Raji (cell line): ENCODE results near the gene KCNH6.

ENCODE experiments used
- POLR2A ChIP-seq: IDR thresholded peaks from 2 replicates; pipeline ENCODE4 v1.6.1; 2011; ENCODE audit warnings: low read depth, low read length, control low read depth; ENCODE audit not compliant: insufficient read depth

The KCNH6 gene

DNA sequence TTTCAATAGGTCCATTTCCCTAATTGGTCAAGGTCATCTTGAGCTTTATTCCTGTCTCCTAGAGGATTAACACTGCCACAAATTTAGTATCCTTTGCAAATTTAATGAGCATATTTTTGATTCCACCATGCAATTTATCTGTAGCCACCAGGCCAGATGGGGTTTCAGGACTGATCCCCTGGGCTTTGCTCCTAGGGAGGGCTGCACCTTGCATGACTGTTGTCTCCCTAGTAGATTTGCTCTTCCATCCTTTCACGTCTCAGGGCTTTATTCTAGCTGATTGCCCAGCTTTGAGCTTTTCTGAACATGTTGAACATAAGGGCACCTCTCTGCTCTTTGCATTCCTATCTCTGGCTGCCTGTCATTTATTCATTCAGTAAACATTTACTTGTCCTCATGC, 7.7 kb upstream of the KCNH6 start:
- no peak for TF ChIP-seq POLR2A

DNA sequence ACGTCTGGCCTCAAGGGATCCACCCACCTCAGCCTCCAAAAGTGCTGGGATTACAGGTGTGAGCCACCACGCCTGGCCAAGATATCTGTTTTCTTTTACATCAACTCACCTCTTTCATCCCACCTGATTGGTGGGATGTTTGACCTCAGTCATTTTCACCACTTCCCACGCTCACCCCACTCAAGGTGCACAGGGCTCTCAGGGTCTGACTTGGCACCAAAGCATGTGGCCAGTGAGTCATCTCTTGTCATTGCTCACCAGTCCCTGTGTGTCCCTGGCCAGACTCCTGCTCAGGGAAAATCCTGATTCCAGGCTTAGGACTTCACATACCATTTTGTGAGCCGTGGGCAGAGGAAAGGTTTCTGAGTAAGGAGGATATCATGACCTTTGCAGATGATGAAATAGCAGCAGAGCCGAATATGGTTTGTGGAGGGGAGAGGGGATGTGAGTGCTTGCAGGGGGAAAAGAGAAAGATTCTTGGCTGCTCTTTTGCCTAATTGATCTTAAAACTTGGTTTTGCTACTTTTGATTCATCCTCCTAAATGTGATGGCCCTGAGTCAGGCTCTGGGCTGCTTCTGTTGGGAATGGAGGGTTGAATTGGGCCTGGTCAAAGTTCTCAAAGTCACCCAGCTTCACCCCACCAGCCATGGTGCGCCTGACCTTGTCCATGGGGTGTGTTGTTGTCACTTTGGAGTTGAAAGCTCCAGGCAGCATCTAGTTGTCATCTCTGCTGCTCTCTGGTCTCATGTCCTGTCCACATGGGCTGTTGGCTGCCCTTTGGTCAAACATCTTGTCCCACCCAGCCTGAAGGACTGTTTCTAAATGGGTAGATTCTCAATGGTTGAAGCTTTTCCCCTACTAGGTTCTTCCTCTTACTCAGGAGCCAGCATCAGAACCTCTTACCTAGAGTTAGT, 6.0 kb upstream of the KCNH6 start:
- no peak for TF ChIP-seq POLR2A

DNA sequence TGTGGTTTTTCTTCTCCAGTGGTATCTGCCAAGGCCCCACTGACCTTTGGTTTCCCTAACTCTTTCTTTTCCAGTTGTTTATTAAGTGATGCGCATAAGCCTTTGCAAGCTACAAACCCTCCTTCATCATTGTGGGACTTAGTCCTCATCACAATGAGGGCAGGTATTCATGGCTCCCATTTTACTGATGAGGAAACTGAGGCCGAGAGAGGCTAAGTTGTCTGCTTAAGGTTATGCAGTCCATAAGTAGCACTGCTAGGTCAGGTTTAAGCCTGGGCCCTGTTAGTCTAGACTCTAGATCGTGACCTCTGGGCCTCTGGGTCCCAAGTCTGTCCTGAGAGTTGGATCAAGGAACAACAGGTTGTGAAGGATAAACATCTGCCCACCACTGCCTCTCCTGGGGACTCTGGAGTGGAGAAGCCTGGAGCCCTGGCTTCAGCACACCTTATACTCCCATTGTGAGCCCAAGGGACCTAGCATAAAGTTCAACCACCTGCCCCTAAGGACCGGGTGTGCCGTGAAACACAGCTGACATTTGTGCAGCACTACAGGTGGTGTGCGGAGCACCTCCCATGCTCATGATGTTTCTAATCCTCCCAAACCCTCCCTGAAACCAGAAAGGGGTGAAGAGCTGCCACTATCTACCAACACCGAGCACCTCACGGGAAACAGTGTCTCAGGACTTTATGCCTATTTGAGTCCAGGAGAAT, 5.2 kb upstream of the KCNH6 start:
- TF ChIP-seq POLR2A: no peak

DNA sequence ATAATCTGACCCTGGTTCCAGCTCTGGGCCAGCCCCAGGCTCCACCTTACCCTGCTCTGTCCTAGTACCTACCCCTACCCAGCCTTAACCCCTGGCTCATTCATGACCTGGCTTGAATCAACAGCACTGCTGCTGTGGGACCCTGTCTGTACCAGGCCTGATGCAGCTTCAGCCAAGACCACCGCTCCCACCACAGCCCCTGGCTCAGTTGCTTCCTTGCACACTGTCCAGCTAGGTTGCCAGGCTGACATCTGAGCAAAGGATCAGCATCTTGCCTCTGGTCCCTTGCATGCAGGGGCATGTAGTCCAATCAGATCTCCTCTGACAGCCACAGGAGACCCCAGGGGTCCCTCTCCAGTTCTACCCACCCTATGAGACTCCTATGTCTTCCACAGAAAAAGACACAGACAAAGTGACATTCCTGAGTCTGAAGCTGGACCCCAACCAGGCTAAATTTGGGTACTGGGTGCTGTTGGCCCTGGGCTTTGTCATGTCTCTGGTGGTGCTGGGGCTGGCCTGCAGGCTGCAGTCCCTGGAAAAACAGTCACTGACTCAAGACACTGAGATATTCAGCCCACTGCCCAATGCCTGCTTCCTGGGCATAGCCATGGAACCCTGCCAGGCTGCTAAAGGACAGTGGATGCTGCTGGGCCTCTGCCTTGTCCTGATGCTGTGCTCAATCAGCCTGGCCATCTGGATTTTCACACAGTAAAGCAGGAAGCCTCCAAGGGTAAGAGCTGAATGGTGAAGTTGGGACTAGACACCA, 3.9 kb upstream of the KCNH6 start:
- TF ChIP-seq POLR2A: no peak

DNA sequence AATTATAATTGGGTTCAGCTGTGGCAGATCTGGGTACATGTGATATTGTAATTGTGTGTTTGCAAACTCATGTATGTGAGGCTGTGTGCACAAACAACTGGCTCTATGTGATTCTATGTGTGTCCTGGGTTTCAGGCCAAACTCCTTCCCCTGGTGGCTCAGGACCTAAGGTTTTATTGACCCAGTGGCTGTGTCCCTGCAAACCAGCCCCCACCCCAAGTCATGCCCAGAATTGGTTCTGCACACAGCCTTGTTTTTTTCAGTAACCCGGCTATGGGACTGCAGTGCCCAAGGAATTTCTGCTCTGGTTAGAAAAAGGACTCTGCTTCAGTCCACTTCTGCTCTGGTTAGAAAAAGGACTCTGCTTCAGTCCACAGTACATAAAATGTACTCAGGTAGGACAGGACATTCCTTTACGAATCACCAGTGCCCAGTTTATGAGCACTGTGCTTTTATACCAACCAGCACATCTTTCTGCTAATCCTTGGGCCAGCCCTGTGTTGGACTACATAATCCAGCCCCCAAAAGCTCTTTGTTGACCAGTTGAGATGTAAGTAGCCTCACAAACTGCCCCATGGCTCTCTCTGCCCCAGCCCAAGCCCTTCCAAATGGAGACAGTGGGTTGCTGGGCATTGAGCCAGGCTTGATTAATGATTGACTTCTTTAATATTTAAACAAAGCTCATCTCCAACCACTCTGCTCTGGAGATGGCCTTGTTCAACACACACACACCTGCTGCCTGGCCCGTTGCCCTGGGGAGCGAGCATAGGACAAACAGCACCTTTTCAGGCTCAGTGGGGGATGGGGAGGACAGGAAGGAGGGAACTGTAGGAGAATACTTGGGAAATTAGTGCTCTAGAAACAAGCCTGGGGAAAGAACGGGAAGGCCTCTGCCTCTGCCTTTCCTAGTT, 2.9 kb upstream of the KCNH6 start:
- no peak for TF ChIP-seq POLR2A

DNA sequence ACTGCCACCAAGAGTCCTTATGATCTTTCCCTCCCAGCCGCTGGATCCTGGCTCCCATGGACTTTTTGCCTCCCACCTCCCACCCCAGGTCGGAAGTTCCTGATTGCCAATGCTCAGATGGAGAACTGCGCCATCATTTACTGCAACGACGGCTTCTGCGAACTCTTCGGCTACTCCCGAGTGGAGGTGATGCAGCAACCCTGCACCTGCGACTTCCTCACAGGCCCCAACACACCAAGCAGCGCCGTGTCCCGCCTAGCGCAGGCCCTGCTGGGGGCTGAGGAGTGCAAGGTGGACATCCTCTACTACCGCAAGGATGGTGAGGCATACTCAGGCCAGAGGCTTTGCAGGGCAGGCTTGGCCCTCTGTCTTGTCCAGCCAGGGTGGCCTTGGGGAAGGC, 893 bp downstream of the KCNH6 start:
- no peak for TF ChIP-seq POLR2A

DNA sequence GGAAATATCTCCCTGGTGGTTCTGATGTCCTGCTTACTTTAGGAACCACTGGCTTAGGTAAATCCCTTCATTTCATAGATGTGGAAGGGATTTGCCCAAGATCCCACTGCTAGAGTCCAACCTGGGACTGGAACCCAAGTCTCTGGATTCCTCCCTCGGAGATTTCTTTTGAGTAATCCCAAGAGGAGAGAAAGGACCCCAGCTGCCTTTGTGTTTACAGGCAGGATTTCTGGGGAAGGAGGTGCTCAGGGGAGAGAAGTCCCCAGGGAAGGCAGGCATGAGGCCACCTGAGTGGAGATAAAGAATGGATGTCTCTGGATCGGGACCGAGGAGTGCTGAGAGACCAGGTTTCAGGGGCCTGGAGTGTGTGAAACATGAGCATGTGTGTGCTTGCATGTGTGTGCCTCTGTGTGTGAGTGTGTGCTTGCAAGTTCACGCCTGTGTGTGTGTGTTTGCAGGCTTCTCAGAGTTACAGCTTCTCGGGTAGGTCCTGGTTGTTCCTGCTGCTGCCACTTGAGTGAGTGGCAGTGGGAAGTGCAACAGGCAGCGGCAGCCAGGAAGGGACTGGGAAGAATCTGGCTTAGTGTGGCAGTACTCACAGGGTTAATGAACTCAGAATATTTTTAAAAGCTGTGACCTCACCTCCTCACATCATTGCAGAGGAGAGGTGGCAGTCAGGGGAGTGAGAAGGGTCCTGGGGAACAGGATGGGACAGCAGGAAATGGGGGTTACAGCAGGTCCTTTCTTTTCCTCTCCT, 2.2 kb downstream of the KCNH6 start:
- TF ChIP-seq POLR2A: no peak

DNA sequence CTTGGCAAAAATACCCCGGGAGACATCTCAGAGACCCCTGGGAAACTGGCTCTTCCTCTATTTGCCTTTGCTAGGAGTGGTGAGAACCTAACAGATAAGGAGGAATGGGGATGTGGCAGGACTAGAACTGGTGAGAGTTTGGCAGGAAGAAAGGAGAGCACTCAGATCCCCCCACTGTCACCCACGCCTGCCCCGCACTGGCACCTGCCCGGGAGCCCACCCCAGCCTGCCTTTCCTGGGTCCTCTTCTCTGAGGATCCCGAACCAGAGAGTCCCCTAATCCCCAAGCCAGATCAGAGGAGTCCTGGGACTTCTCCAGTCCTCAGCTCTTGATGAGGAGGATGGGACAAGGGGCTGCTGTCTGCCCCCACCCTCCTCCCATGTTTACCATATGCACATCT, 3.7 kb downstream of the KCNH6 start:
- TF ChIP-seq POLR2A: no peak

DNA sequence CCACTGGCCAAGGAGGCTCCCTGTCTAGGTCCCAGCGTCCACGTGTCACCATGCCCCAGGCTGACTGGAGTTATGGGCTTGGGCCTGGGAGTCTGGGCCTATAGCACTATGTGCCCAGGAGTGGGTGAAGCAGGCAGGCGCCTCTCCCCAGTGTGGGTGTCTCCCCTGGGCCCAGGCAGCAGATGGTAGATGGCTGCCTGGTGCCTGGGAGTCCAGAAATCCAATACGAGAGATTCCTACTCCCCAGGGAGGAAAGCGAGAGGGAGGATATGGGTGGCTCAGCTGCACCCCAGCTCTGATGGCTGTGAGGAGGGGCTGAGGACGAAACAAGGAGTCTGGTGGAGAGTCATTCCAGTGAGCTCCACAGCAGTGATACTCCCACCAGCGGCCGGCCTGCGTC, 5.0 kb downstream of the KCNH6 start:
- TF ChIP-seq POLR2A: no peak

DNA sequence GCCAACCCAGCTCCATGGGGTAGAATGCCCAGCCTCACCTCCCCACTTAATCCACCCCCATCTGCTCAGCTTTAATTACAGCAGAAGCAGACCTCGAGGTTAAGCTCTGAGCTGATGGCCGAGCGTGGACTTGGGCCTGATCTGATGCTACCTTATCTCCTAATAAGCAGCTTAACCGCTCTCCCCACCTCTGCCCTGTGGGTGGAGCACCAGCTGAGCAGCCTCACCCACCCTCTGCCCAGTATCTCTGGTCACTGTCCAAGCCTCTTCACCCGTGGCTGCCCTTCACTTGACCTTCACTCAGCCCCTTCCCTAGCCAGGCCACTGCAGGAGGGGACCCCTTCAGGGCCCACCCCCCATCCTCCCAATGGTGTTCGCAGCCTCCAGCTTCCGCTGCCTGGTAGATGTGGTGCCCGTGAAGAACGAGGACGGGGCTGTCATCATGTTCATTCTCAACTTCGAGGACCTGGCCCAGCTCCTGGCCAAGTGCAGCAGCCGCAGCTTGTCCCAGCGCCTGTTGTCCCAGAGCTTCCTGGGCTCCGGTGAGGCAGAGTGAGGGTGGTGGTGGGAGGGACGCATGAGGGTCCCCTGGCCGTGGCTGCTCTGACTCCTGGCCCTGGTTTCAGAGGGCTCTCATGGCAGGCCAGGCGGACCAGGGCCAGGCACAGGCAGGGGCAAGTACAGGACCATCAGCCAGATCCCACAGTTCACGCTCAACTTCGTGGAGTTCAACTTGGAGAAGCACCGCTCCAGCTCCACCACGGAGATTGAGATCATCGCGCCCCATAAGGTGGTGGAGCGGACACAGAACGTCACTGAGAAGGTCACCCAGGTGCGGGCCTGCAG, 6.8 kb downstream of the KCNH6 start:
- no peak for TF ChIP-seq POLR2A

DNA sequence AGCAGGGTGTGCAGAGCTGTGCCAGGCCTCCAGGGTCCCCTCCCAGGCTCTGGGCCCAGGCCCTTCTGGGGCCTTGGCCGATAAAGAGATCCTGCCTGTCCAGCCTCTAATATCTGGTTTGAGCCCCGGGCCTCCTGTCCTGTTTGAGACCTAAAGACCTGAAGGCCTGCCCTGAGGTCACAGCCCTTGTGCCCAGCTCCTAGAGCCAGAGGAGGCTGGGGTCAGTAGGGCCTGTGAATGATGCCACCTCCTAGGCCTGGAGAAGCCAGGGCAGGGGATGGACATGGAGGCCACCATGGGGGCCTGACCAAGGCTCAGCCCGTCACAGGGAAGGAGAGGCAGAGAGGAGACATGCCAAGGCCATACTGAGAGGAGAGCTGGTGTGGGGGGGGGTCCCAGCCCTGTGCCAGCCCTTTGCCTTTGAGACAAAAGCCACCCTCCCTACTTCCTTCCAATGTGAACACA, 7.4 kb downstream of the KCNH6 start:
- TF ChIP-seq POLR2A: no peak

DNA sequence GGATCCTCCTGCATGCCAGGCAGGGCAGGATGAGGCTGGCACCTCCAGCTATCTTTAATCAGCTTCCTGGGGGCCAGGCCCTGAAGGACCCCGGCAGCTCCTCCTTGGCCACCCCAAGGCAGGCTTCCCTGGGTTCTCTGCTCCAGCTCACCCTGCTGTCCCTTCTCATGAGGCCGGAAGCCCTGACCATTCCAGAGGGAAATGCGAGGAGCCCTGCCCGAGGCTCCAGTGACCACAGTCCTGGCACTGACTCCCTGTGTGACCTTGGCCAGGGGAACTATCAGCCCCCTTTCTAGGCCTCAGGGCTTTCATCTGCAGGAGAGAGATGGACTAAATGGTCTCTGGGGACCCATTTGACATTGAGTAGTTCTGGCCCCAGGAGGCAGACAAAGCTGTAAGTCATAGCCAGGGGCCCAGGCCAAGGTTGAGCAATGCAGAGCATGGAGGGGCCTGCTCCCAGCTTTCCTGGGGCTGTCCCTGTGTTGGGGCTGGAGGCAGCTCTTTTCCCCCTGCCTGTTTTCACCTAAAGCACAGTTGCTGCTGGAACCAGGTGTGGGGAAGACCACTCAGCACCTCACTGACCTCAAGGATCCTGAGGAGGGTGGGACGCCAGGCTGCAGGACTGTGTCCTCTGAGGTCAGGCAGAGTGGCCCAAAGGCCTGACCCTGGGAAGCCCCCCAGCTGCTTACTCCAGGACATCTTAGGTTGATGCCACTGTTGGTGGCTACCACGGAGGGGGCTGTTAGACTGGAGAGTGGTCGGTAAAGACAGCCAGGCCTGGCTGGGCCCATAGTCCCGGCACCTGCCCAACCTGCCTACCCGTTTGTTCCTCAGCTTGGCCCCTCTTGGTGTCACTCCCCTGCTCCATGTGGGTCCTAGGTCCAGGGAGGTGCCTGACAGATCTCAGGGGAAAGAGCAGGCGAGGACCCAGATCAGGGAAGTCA, 8.1 kb downstream of the KCNH6 start:
- no peak for TF ChIP-seq POLR2A
